Measurements from ENCODE around the gene ZNF514. TPM values are rescaled to one million over a fixed set of nuclear protein-coding genes. Genes with fewer than 3 reads are reported as not detected.

Gene ZNF514
- total RNA-seq, 1 experiment from 2014 or later = 12.9 TPM

GRCh38 chr2:95138702-95139101 lies 20.9 kb downstream of the ZNF514 start:
- Histone ChIP-seq H2AK5ac (ENCODE audit: insufficient read length, low read length) (no peak overlapping the region), H2BK15ac (ENCODE audit: low read depth, low read length) (no peak overlapping the region), H3K4me2 (ENCODE audit: insufficient read depth, insufficient read length, low read length) (no peak overlapping the region), H2BK20ac (ENCODE audit: low read depth, low read length, poor library complexity, severe bottlenecking) (no peak overlapping the region), H3K56ac (ENCODE audit: insufficient read length, low read depth, low read length) (no peak overlapping the region), H3K9me3 (ENCODE audit: control insufficient read depth, low read depth, low read length) (peaks cover 13% of the 10 kb centered on the region), H3K23ac (ENCODE audit: insufficient read length, low read depth, low read length) (no peak overlapping the region), H2BK120ac (ENCODE audit: low read depth, low read length, poor library complexity, severe bottlenecking) (no peak overlapping the region), H2BK12ac (ENCODE audit: insufficient read length, low read depth, low read length) (no peak overlapping the region), H4K91ac (ENCODE audit: insufficient read length, low read depth, low read length) (no peak overlapping the region), H3K9ac (ENCODE audit: extremely low read depth, insufficient read length, low read length) (no peak overlapping the region), H3K79me2 (ENCODE audit: insufficient read depth, low read length) (no peaks in the 10 kb centered on the region), H2BK5ac (ENCODE audit: insufficient read length, low read length) (no peak overlapping the region), H3K4ac (ENCODE audit: low read depth, low read length) (no peak overlapping the region), H3K14ac (ENCODE audit: insufficient read depth, low read length) (no peak overlapping the region), H2AFZ (ENCODE audit: low read length) (no peak overlapping the region), H4K5ac (ENCODE audit: insufficient read length, low read depth, low read length) (no peak overlapping the region), H4K8ac (replicated peaks; ENCODE audit: insufficient read length, low read depth, low read length) (no peak overlapping the region), H3K27ac (ENCODE audit: insufficient read length, low read depth, low read length) (no peak overlapping the region), H3T11ph (ENCODE audit: low read length) (no peak overlapping the region), H3K4me1 (ENCODE audit: insufficient read depth, low read length) (no peaks in the 10 kb centered on the region), H4K20me1 (ENCODE audit: control insufficient read depth, insufficient read depth, insufficient read length) (no peaks in the 10 kb centered on the region), H3K18ac (ENCODE audit: insufficient read length, low read depth, low read length) (no peak overlapping the region), H3K27me3 (ENCODE audit: insufficient read depth, low read length) (no peaks in the 10 kb centered on the region), H3K23me2 (ENCODE audit: insufficient read length, low read depth, low read length, poor library complexity, severe bottlenecking) (no peaks in the 10 kb centered on the region), H3K79me1 (ENCODE audit: insufficient read depth, low read depth, low read length, poor library complexity, severe bottlenecking) (no peaks in the 10 kb centered on the region)
- Mint-ChIP-seq H3K27ac (no peak overlapping the region), H3K4me3 (no peak overlapping the region), H3K36me3 (ENCODE audit: insufficient read depth in 1 of 3, low read depth in 3 of 3) (peaks cover 17 to 37% (median 24%) of the 10 kb centered on the region in 3 experiments; a peak in 6 of 7 replicates), H3K27me3 (ENCODE audit: low read depth) (no peaks in the 10 kb centered on the region), H3K9me3 (peaks cover 74 to 85% of the 10 kb centered on the region in 2 experiments), H3K4me1 (no peaks in the 10 kb centered on the region)
- WGBS (ENCODE audit: extremely low coverage, insufficient read length, low lambda C conversion rate) = no CpG with 5 or more reads among the region's 1 CpG
- TF ChIP-seq CTCF (conservative IDR thresholded peaks at IDR 0.05) = no peak
- no peak for DNase-seq
